Activated CD4-positive, alpha-beta T cell treated with anti-CD3 and anti-CD28 coated beads, Interleukin-2, Interleukin-6, amounts not matched to agents 100 ng/mL and 50 ng/mL, durations not matched to agents 16 hours and 8 hours (primary cell): Measurements from ENCODE around the gene LEUTX.

Experiments
- DNase-seq: peaks from one replicate; pipeline ENCODE4 v3.0.0-alpha.2; 2020

Gene LEUTX

DNA sequence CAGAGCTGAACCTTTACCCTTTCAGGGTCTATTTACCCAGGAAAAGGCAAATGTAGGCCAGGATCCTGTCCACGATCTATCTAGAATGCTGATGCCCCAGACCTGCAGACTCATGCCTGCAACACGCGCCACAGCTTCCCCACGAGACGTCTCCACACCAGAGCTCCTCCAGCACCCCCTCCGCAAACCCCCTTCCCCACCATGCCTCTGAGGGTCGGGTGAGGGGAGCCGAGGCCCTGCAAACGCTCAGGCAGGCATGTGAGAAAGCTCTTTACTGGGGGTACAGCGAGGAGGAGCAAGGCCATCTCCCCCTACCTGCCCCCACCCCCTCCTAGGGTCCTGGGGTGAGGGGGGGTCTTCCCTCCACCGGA lies 46.4 kb downstream of the LEUTX start:
- no peak for DNase-seq

DNA sequence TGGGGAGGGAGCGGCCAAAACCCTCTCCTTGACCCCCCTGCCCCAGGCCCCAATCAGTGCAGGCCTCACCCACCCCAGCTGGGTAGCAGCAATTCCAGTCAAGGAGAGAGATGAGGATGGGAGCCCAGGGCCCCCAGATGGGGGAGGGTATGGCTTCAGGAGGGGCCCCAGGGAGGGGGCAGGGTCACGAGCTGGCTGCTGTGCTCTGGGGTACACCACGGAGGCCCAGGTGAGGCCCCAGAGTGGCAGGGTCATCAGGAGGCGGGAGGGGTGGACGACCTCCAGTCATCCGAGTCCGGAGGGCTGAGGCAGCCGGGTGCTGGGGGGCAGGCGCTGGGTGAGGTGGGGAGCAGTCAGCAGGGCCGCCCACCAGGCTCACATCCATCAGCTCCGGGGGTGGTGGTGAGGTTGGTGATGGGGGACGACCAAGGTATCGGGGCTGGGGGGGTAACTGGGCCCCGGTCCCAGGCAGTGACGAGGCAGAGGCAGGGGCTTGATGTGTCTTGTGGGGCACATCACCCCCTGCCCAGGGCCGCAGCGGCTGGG lies 47.0 kb downstream of the LEUTX start:
- DNase-seq: no peak

DNA sequence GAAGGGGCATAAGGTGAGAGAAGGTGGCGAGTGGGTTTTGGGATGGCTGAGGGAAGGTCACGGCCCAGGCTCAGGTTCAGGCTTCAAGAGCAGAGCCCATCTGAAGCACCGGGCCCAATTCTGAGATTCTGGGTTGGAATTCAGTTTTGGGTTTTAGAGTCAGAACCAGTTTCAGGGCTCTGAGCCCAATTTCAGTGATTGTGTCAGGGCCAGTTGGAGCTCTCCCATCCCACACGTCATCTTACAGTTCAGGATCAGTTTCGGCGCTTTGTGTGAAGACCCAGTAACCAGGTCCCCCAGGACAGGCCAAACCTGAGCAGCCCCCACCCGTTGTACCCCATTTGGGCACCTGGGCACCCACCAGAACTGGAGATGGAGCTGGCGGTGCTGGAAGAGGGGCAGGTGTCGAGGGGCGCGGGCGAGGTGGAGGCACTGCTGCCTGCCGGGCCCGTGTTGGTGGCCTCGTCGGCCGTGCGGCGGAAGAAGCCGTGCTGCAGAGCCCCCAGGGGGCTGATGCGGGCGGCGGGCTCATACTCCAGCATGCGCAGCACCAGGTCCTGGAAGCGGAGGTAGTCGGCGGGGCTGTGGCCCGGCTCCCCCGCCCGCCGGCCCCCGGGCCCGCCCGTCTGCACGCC lies 47.8 kb downstream of the LEUTX start:
- DNase-seq: no peak

DNA sequence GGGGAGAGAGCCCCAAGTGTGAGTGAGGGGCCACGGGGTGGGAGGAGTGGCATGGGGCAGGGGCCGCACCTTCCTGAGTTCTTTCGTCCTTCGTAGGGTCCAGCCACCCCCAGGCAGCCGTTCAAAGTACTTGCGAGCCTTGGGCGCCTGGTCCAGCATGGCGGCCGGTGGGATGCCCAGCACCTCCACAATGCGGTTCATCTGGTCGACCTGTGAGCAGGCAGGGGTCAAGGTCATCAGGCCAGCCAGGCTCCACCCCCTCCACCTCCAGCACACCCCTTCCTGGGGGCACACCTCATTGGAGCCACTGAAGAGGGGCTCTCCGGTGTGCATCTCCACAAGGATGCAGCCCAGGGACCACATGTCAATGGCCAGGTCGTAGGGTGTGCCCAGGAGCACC lies 48.6 kb downstream of the LEUTX start:
- DNase-seq: no peak

DNA sequence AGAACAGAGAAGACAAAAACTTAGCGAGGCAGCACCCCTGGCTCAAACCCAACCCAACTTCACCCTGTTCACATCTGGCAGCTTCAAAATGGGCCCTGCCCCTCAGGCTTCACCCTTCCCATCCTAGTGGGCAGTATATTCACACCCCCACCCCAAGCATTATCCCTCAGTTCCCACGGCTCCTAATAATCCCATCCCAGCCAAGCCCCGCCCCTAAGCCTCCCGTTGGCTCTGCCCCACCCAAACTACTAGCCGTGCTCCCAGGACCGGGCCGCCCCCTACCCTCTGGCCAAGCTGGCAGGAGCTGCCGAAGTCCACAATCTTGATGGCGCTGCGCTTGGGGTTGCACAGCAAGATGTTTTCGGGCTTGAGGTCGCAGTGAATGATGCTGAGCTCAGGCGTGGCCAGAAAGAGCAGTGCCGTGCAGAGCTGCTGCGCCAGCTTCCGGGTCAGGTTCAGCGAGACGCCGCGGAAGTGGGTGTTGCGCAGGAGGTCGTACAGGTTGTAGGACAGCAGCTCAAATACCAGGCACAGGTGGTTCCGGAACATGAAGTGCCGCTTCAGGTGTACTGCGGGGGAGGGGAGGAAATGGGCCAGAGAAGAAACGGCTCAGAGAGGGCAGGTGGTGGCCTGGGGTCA lies 49.5 kb downstream of the LEUTX start:
- no peak for DNase-seq

DNA sequence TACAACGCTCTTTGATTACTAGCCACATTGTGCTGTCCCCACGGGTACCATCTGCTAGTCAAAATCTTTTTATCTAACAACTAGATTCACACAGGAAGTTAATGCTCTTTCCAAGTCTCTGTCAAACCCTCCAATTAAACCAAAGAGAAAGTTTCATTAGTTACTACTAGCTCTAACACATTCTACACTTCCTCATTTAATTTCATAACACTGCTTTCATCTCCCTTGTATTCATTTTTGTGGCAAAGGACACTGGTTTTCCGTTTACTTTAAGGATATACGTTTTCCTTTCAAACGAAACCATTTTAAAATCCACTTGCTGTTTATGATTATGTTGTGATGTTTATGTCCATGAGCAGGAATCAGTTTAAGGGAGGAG lies 50.0 kb downstream of the LEUTX start:
- no peak for DNase-seq

DNA sequence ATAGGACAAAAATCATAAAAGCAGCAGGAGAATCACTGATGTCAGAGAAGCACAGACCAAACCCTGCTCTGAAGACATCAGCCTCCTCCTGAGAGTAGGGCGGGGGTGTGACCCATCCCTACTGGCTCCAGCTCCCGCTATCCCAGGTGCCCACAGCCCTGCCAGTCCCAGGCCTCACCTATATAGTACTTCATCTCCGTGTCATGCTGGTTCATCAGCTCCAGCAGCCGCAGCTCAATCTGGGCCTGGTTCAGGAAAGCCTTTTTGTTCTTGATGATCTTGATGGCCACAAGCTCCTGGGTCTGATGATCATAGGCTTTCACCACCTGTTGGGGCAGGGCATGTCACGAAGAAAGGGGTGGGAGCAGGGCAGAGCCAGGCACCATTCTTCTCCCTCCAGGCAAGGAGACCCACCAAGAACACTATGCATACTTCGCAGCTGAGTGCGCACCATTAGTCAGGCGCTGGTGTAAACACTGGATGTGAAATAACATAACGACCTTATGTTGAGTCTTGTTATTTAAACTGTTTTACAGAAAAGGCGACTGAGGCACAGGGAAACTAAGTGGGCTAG lies 51.1 kb downstream of the LEUTX start:
- DNase-seq: no peak

DNA sequence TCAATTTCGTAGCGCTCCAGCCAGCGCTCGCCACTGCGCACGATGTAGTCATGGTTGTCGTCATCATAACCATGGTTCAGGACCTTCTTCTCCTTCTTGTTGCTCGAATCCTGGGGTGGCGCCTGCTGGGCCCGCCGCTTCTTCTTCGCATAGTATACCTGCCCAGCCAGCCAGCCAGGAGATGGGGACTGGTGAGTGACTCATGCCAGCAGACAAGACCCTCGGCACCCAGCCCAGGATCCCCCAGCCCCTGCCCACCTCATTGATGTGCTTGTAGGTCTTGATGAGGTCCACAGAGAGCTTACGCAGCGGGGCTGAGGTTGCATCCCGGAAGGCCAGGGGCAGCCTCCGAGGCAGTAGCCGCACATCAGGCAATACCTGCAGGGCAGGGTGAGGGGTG lies 51.8 kb downstream of the LEUTX start:
- no peak for DNase-seq

DNA sequence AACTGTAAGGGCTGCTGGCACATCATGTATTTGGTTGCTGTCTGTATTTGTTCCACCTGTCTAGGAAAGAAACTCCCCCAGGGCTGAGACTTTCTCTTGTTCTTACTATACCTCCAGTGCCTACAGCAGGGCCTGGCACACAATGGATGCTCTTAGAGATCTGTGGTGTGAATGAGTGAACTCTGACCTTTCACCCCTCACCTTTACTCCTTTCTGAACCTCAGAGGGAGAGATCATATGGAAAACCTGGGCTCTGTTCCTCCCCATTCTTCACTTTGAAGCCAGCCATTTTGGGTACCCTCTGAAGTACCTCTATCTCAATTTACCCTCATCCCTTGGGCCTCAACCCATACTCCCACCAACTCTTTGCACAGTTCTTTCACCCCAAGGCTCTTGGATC lies 52.2 kb downstream of the LEUTX start:
- no peak for DNase-seq

DNA sequence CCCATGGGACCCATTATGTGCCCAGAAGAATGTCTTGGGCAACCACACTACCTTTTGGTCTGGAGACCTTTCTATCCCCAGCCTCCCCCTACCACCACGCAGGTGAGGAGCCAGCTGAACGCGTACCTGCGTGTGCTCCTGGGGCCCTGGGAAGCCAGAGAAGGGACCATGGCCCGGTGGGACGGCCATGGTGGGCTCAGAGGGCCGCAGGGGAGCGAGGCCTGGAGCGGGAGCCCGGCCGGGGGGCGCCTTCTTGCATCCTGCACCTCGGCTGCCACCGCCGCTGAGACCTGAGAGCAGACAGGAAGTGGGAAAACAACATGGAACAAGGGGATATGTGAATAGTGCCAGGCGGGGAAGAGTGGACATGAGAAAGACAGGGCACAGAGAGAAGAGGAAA lies 53.0 kb downstream of the LEUTX start:
- DNase-seq: no peak

DNA sequence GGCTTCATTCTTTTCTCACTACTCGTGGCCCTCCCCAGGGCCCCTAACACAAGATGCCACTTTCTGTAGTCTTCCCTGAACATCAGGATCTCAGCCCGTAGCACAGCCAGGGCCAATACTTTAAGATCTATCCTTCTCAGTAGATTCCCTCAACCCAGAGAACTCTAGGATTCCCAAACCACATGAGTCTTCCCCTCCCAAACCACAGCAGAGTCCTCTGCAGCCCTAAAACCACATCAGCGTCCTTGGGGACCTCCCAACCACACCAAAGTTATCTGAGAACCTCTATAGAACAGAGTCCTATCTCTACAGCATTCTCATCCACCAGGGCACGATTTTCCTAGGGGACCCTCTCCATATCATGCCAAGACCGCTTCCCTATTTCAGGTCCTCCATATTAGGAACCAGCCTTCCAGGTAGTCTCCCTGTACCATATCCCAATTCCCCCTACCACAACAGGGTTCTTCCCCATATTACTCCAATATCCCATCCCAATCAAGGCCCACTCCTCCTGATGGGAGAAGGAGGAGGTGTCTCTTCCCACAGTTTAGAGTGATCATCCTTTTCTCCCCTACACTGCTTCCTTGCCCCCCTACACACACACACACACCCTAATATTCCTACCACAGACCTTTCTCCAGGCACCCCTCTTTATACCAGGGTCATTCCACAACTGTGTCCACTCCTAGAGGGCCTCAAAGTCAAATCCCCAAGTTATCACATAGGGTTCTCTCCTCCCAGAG lies 53.9 kb downstream of the LEUTX start:
- DNase-seq: no peak

DNA sequence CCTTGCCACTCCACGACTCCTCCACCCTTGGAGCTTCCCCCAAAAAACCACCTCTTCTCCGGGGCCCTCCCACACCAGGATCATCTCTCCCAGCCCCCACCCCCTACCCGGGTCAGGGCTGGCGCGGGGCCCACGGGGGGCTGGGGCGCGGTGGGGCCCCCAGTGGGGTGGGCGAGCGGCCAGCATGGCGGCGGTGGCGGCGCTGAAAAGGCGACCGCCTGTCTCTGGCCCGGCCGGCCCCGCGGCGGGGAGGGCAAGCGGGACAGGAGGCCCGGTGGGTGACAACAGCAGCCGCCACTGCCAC lies 54.5 kb downstream of the LEUTX start:
- DNase-seq: no peak

DNA sequence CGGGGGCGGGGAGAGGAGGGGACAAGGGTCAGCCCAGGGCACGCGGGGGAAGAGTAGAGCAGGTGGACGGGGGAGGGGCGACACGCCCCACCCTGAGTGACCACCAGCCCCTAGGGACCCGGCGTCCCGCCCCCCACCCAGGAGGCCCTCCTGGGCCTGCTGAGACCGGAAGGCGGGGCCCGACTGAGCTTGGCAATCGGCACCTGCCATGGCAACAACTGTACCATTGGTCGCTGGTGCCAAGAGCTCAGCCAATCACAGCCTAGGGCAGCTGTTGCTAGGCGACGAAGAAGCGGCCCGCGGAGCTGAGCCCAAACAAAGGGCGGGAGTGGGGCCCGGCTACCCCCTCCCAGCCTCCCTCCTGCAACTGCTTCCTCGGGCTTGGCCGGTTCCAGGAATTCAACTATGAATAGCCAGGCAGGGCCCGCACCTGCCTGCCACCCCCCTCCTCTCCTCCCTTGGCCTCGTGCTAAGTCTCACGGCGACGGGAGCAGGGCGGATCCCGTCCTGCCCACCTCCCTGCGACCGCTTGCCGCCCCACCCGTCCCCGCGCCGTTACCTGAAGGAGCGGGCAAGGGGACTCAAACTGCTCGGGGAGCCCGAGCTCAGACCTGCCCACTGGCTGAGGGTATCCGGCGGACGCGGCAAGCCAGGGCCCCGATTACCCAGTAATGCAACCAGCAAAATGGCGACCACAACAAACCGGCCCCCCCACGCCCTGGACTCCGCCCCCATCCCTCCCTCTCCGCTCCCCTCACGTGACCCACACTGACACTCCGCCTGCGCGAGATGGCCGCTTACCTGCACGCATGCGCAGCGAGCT lies 55.0 kb downstream of the LEUTX start, which contains the start of gene DYRK1B:
DYRK1B (minus strand) TSS at position 699 of the 823 bp plus-strand sequence. CDS start 2,295 bp downstream, outside the sequence.
- DNase-seq: peak; percentile 97

DNA sequence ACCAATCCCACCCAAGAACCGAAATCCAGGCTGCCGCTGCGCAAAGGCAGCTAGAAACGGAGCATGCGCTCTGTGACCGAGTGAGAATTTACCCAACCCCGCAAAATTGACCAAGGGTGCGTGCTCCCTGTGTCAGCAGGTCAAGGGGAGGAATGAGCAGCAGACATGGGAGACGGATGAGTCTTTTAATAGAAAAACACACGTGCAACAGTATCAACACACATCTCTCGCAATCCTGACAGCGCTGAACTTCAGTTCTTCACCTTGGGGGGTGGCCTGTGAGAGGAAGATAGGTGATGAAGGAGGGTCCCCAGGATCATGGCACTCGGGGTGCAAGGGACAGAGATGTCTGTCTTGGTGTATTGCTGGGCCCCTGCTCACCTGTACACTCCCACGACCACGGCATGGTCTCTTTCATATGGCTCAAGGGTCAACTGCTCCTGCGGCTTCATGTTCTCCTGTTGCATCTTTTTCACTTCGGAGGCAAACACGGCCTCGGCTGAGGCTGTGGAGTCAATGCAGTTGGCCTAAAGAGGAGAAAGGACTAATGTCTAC lies 55.7 kb downstream of the LEUTX start:
- no peak for DNase-seq
